IMR-90 (cell line): ENCODE results near the gene VDR. TPM values are rescaled to one million over a fixed set of nuclear protein-coding genes. Genes with fewer than 3 reads are reported as not detected.

Experiments
- ATAC-seq: fragments of 200-7000 bp; cut with Tn5 transposase; 2 replicates; pipeline ENCODE4 v1.9.1; 2020; ENCODE audit warnings: low read depth, mild to moderate bottlenecking, moderate library complexity
- BruUV-seq: library from RNA; stranded (reverse); fragments of 400-500 nt; replicated peaks from 2 replicates; lab custom pipeline; 2021; lab: Mats Ljungman, UMichigan
- CTCF ChIA-PET: fragments of 300-600 bp; formaldehyde crosslinking; extraction: SDS; loops from one replicate; lab custom pipeline; 2021; ENCODE audit warnings: antibody characterized with exemption; lab: Yijun Ruan, JAX
- POLR2A ChIA-PET: fragments of 300-600 bp; sonication (Branson Sonifier 250); formaldehyde crosslinking; loops from one replicate; lab custom pipeline; 2022; ENCODE audit warnings: antibody characterized with exemption; ENCODE audit not compliant: unreplicated experiment; lab: Charles Lee
- DNase-seq: peaks from one replicate; pipeline ENCODE4 v3.0.0; 2013
- H2AFZ ChIP-seq: replicated peaks from 2 replicates; pipeline ENCODE3; 2013; ENCODE audit warnings: low read length, mild to moderate bottlenecking; ENCODE audit not compliant: poor library complexity
- H2AK5ac ChIP-seq: 2 replicates; pipeline ENCODE4 v1.6.1; 2013; ENCODE audit warnings: low read depth, low read length, inconsistent platforms
- H2AK9ac ChIP-seq: replicated peaks from 2 replicates; pipeline ENCODE3; 2013; ENCODE audit warnings: mild to moderate bottlenecking, low read depth, low read length, moderate library complexity; ENCODE audit not compliant: poor library complexity
- H2BK120ac ChIP-seq: 2 replicates; pipeline ENCODE4 v1.6.1; 2013; ENCODE audit warnings: low read depth, low read length, inconsistent platforms
- H2BK15ac ChIP-seq: 3 replicates; pipeline ENCODE4 v1.6.1; 2013; ENCODE audit warnings: low read depth, low read length, inconsistent platforms
- H2BK20ac ChIP-seq: 2 replicates; pipeline ENCODE4 v1.6.1; 2013; ENCODE audit warnings: low read depth, mild to moderate bottlenecking, inconsistent platforms, low read length, moderate library complexity
- H2BK5ac ChIP-seq: 2 replicates; pipeline ENCODE4 v1.6.1; 2013; ENCODE audit warnings: mild to moderate bottlenecking, low read depth, low read length, inconsistent platforms; ENCODE audit not compliant: poor library complexity, severe bottlenecking
- H3K14ac ChIP-seq: replicated peaks from 2 replicates; pipeline ENCODE4 v1.6.1; 2013; ENCODE audit warnings: low read depth, low read length, inconsistent platforms
- H3K18ac ChIP-seq: 2 replicates; pipeline ENCODE4 v1.6.1; 2013; ENCODE audit warnings: low read depth, low read length, control low read depth
- H3K23ac ChIP-seq: 2 replicates; pipeline ENCODE4 v1.6.1; 2013; ENCODE audit warnings: low read depth, low read length, inconsistent platforms
- H3K27ac ChIP-seq: 2 replicates; pipeline ENCODE4 v1.5.1; 2013; ENCODE audit warnings: mild to moderate bottlenecking, control low read depth, low read length; ENCODE audit not compliant: insufficient read depth
- H3K27me3 ChIP-seq: 2 replicates; pipeline ENCODE4 v1.6.1; 2013; ENCODE audit warnings: low read length; ENCODE audit not compliant: control insufficient read depth, insufficient read depth
- H3K36me3 ChIP-seq: 2 replicates; pipeline ENCODE4 v1.6.1; 2013; ENCODE audit warnings: low read length, mixed read lengths; ENCODE audit not compliant: control insufficient read depth, insufficient read depth
- H3K4ac ChIP-seq: 2 replicates; pipeline ENCODE4 v1.6.1; 2013; ENCODE audit warnings: low read depth, low read length, inconsistent platforms
- H3K4me1 ChIP-seq: 2 replicates; pipeline ENCODE4 v1.6.1; 2013; ENCODE audit warnings: low read length, mixed read lengths; ENCODE audit not compliant: control insufficient read depth, insufficient read depth
- H3K4me2 ChIP-seq: 2 replicates; pipeline ENCODE4 v1.6.1; 2013; ENCODE audit warnings: low read depth, mild to moderate bottlenecking, control low read depth, low read length, moderate library complexity
- H3K4me3 ChIP-seq: 2 replicates; pipeline ENCODE4 v1.5.1; 2013; ENCODE audit warnings: low read depth, mild to moderate bottlenecking, control low read depth, low read length, moderate library complexity; ENCODE audit not compliant: insufficient read depth
- H3K56ac ChIP-seq: 2 replicates; pipeline ENCODE4 v1.6.1; 2013; ENCODE audit warnings: low read length, inconsistent platforms; ENCODE audit not compliant: insufficient read depth; ENCODE audit errors: extremely low read depth
- H3K79me1 ChIP-seq, 2 experiments: 2 replicates each; pipeline ENCODE4 v1.6.1; 2013; ENCODE audit warnings: low read length in 2 of 2, inconsistent platforms in 1 of 2, low read depth in 1 of 2
- H3K9ac ChIP-seq: 2 replicates; pipeline ENCODE4 v1.6.1; 2013; ENCODE audit warnings: low read depth, low read length, control low read depth
- H3K9me1 ChIP-seq: 2 replicates; pipeline ENCODE4 v1.6.1; 2013; ENCODE audit warnings: low read length, inconsistent platforms; ENCODE audit not compliant: insufficient read depth
- H3K9me3 ChIP-seq: 2 replicates; pipeline ENCODE4 v1.6.1; 2013; ENCODE audit warnings: low read length; ENCODE audit not compliant: control insufficient read depth, insufficient read depth
- H4K20me1 ChIP-seq: 2 replicates; pipeline ENCODE4 v1.6.1; 2013; ENCODE audit warnings: low read length, inconsistent platforms; ENCODE audit not compliant: insufficient read depth
- H4K5ac ChIP-seq: 2 replicates; pipeline ENCODE4 v1.6.1; 2013; ENCODE audit warnings: mild to moderate bottlenecking, low read depth, low read length, control low read depth
- H4K8ac ChIP-seq, 2 experiments: 2 replicates each; pipeline ENCODE4 v1.6.1; 2013; ENCODE audit warnings: low read depth in 2 of 2, low read length in 2 of 2, control low read depth in 1 of 2, inconsistent platforms in 1 of 2
- H4K91ac ChIP-seq: 2 replicates; pipeline ENCODE4 v1.6.1; 2013; ENCODE audit warnings: low read depth, low read length, inconsistent platforms; ENCODE audit not compliant: insufficient read depth
- POLR2A ChIP-seq: IDR thresholded peaks from 2 replicates; pipeline ENCODE4 v1.6.1; 2012; ENCODE audit warnings: mild to moderate bottlenecking, low read depth, low read length
- RAD21 ChIP-seq: IDR thresholded peaks from 2 replicates; pipeline ENCODE4 v1.6.1; 2012; ENCODE audit warnings: low read length, improper control_type of control experiment
- RCOR1 ChIP-seq: IDR thresholded peaks from 2 replicates; pipeline ENCODE4 v1.6.1; 2012; ENCODE audit warnings: mild to moderate bottlenecking, low read length, improper control_type of control experiment; ENCODE audit not compliant: insufficient replicate concordance
- SMC3 ChIP-seq: fragments of 150-350 bp; IDR thresholded peaks from 2 replicates; pipeline ENCODE4 v1.6.1; 2016; ENCODE audit warnings: low read depth, mild to moderate bottlenecking, antibody characterized with exemption, low read length, moderate library complexity
- WGBS, 2 experiments: methylation state at CpG; one replicate each; pipeline versions ENCODE4 v1.1.5 to v1.1.7; 2013; ENCODE audit warnings: missing lambda C conversion rate in 2 of 2; ENCODE audit not compliant: insufficient read length in 1 of 2; ENCODE audit errors: extremely low coverage in 2 of 2; 5-methylcytosine and 5-hydroxymethylcytosine counted together
- dilution Hi-C: fragments of 300-500 bp; cut with HindIII; formaldehyde crosslinking; loops from one replicate; pipeline ENCODE4 v1.14.3; 2018; ENCODE audit warnings: low sequenced_read_pairs; ENCODE audit not compliant: unreplicated experiment
- in situ Hi-C: fragments of 300-500 bp; cut with MboI; formaldehyde crosslinking; loops from 3 replicates; pipeline ENCODE4 v1.14.3; 2019; ENCODE audit warnings: low sequenced_read_pairs, inconsistent platforms, mixed read lengths
- intact Hi-C: fragments of 100-400 bp; cut with micrococcal nuclease; formaldehyde crosslinking; loops from 2 replicates; pipeline ENCODE4 v1.10.0; 2022
- polyA plus RNA-seq, 3 experiments: library from polyadenylated mRNA; depleted of rRNA; stranded (reverse); fragments of >200 nt; gene quantifications; 2 replicates each; pipeline ENCODE4 v1.2.3, GENCODE V29; 2012; ENCODE audit warnings: low replicate concordance in 1 of 3
- total RNA-seq: library from RNA; depleted of rRNA; stranded (reverse); fragments of >200 nt; gene quantifications from 2 replicates; pipeline ENCODE4 v1.2.3, GENCODE V29; 2012
- TF ChIP-seq, protein P1 (sequence below): conservative IDR thresholded peaks from 2 replicates; pipeline ENCODE4 v1.5.1; 2012; ENCODE audit warnings: mild to moderate bottlenecking, low read depth, low read length, improper control_type of control experiment

VDR gene
- total and polyA plus RNA-seq, 2 of the 4 experiments (the other 2 are of a cell fraction): 5.4 to 8.5 TPM

DNA sequence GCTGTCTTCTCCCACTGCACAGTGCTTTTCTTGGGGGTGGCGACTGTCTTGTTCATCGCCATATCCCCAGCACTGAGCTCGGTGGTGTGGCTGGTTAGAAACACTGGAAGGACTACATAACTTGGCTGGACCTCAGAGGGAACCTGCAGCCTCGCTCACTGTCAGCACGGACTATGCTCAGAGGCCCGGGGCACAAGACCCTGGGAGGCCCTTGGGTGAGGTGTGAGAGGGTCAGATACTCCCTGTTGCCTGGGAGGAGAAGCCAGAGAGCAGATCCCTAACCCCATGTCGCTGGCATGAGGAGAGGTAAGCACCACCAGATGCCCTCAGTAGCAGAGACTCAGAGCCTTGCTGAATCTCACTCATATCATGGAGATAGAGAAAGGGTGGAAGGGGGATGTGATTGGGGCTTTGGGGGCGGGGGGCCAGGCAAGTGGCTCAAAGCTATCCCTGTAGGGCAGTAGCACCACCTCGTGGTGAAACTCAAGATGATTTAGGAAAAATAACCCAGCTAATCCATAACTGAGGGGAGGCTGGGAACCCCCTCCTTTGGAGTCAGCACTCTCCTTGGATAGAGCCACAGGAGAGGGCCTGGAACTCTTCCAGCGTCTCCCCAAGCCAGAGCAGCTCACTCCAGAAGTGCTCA lies 66.4 kb downstream of the VDR start:
- H3K4me1 ChIP-seq: peaks cover 14% of the 10 kb centered on the region
- peak; percentile 55 for ATAC-seq
- H3K9ac ChIP-seq: no peak overlapping the region
- intact Hi-C loops (loop anchor here (1.0 to 2.0 kb wide), 5 partner anchors 20 to 123 kb away; partner anchors contain the start of gene HDAC7), dilution Hi-C loops (no loop called here), in situ Hi-C loops (loop anchor here (5.0 to 10.0 kb wide), 2 partner anchors 94 to 126 kb away; no protein-coding TSS in a partner anchor)
- H3K27me3 ChIP-seq: no peaks in the 10 kb centered on the region
- no peak overlapping the region for H3K4me2 ChIP-seq
- ChIA-PET CTCF (interaction anchor here (0.7 to 2.5 kb wide), 24 partner anchors 10 to 132 kb away, joined by 3 to 12 read pairs (median 4); partner anchors contain the start of genes RAPGEF3 and RPAP3), POLR2A (interaction anchor here (1.1 kb wide), 1 partner anchor 10 kb away, joined by 4 read pairs; no protein-coding TSS in a partner anchor)
- no peak overlapping the region for H3K14ac ChIP-seq
- H3K56ac ChIP-seq: no peak overlapping the region
- no peaks in the 10 kb centered on the region for H3K79me1 ChIP-seq
- no peak overlapping the region for H2BK5ac ChIP-seq
- no peak overlapping the region; the same call in 1 of the 2 replicates for H4K91ac ChIP-seq
- H3K4ac ChIP-seq: no peak overlapping the region
- H4K5ac ChIP-seq: no peak overlapping the region
- no peak overlapping the region for H2BK120ac ChIP-seq
- H3K23ac ChIP-seq: no peak overlapping the region
- no peak overlapping the region for H2BK15ac ChIP-seq
- no peaks in the 10 kb centered on the region for H4K20me1 ChIP-seq
- no peaks in the 10 kb centered on the region for H3K36me3 ChIP-seq
- H2AK5ac ChIP-seq: peak overlapping the region; percentile 81
- peak; percentile 41 for DNase-seq
- 0 out of 2 replicates have a peak, but pooled peaks cover 5% of the 10 kb centered on the region for H3K9me1 ChIP-seq
- no CpG with 5 or more reads among the region's 10 CpGs for WGBS, 2 experiments
- BruUV-seq: no TSS peak
- TF ChIP-seq RAD21 (peak; percentile 75), POLR2A (no peak), SMC3 (peak; percentile 58), RCOR1 (no peak)
- TF ChIP-seq, protein P1, sequence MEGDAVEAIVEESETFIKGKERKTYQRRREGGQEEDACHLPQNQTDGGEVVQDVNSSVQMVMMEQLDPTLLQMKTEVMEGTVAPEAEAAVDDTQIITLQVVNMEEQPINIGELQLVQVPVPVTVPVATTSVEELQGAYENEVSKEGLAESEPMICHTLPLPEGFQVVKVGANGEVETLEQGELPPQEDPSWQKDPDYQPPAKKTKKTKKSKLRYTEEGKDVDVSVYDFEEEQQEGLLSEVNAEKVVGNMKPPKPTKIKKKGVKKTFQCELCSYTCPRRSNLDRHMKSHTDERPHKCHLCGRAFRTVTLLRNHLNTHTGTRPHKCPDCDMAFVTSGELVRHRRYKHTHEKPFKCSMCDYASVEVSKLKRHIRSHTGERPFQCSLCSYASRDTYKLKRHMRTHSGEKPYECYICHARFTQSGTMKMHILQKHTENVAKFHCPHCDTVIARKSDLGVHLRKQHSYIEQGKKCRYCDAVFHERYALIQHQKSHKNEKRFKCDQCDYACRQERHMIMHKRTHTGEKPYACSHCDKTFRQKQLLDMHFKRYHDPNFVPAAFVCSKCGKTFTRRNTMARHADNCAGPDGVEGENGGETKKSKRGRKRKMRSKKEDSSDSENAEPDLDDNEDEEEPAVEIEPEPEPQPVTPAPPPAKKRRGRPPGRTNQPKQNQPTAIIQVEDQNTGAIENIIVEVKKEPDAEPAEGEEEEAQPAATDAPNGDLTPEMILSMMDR: peak; percentile 64
- no peak overlapping the region for H3K4me3 ChIP-seq
- H2AK9ac ChIP-seq: peak overlapping the region; percentile 4
- no peak overlapping the region for H2AFZ ChIP-seq
- no peaks in the 10 kb centered on the region for H3K9me3 ChIP-seq
- no peak overlapping the region for H3K18ac ChIP-seq
- H3K27ac ChIP-seq: no peak overlapping the region
- H4K8ac ChIP-seq: no peak overlapping the region
- H2BK20ac ChIP-seq: no peak overlapping the region
